GM21423 (cell line): ENCODE results near the gene FAM78A.
"Not testable (repeated sequence)": the region's sequence is repeated elsewhere in the genome, so short reads cannot be mapped to it uniquely, and the experiment has no call there.

Experiments
- ATAC-seq: cut with Tn5 transposase; IDR thresholded peaks from one replicate; pipeline ENCODE4 v1.9.1; 2021; ENCODE audit warnings: mild to moderate bottlenecking, moderate library complexity; ENCODE audit not compliant: unreplicated experiment

The FAM78A gene

GRCh38 chr9:131282688-131283422 lies 6.5 kb upstream of the FAM78A start:
- ATAC-seq, result no peak

- ATAC-seq, result no peak
Observed at GRCh38 chr9:131282175-131282574, 5.9 kb upstream of the FAM78A start.

GRCh38 chr9:131281119-131281965 lies 5.0 kb upstream of the FAM78A start:
- ATAC-seq, result no peak

- no peak for ATAC-seq
Observed at GRCh38 chr9:131280660-131281059, 4.3 kb upstream of the FAM78A start.

GRCh38 chr9:131279863-131280570 lies 3.7 kb upstream of the FAM78A start:
- ATAC-seq, result no peak

- ATAC-seq, result no peak
Observed at GRCh38 chr9:131279196-131279862, 3.0 kb upstream of the FAM78A start.

GRCh38 chr9:131278702-131279111 lies 2.4 kb upstream of the FAM78A start:
- no peak for ATAC-seq

- ATAC-seq, result no peak
Observed at GRCh38 chr9:131277910-131278701, 1.8 kb upstream of the FAM78A start.

GRCh38 chr9:131277287-131277909 lies 1.1 kb upstream of the FAM78A start:
- no peak for ATAC-seq

GRCh38 chr9:131276891-131277286 lies 579 bp upstream of the FAM78A start:
- no peak for ATAC-seq

- ATAC-seq, result no peak
Observed at GRCh38 chr9:131275332-131276093, 797 bp downstream of the FAM78A start.

GRCh38 chr9:131274674-131275331 lies 1.5 kb downstream of the FAM78A start:
- ATAC-seq, result no peak

- ATAC-seq, result no peak
Observed at GRCh38 chr9:131273856-131274673, 2.2 kb downstream of the FAM78A start.

- ATAC-seq, result no peak
Observed at GRCh38 chr9:131273146-131273855, 3.0 kb downstream of the FAM78A start.

- no peak for ATAC-seq
Observed at GRCh38 chr9:131272212-131272611, 4.1 kb downstream of the FAM78A start.

GRCh38 chr9:131271506-131271931 lies 4.8 kb downstream of the FAM78A start:
- ATAC-seq, result no peak

GRCh38 chr9:131271016-131271273 lies 5.4 kb downstream of the FAM78A start:
- ATAC-seq, result not testable (repeated sequence)
